HG02571 (cell line): ENCODE data around the gene ALG3.

ENCODE experiments used
- ATAC-seq: cut with Tn5 transposase; IDR thresholded peaks from one replicate; pipeline ENCODE4 v1.9.1; 2021; ENCODE audit warnings: mild to moderate bottlenecking, moderate library complexity; ENCODE audit not compliant: unreplicated experiment

Gene ALG3

GRCh38 chr3:184236033-184236410, 12.7 kb downstream of the ALG3 start:
- no peak for ATAC-seq

- no peak for ATAC-seq
Observed at GRCh38 chr3:184235381-184236032, 13.3 kb downstream of the ALG3 start.

GRCh38 chr3:184234671-184235380, 13.9 kb downstream of the ALG3 start:
- ATAC-seq: no peak

DNA sequence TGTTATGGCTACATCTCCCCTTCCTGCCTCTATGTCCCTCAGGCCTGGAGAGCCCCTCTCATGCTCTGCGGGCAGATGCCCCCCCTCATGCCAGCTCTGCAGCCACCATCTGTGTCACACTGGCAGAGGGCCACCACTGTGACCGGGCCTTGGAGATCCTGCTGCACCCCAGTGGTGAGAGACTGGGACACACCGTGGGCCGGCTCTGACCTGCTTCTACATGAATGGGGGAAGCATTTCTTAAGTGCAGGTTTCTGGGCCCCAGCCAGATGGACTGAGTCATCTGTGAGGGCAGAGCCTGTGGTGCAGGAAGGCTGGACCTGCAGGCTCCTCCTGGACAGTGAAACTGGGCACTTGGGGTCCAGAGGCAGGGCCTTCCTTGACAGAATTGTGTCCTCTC, 14.5 kb downstream of the ALG3 start:
- no peak for ATAC-seq

GRCh38 chr3:184233127-184233843, 15.5 kb downstream of the ALG3 start:
- no peak for ATAC-seq

GRCh38 chr3:184231671-184232070, 17.1 kb downstream of the ALG3 start:
- no peak for ATAC-seq

GRCh38 chr3:184230603-184231528, 17.9 kb downstream of the ALG3 start:
- no peak for ATAC-seq

DNA sequence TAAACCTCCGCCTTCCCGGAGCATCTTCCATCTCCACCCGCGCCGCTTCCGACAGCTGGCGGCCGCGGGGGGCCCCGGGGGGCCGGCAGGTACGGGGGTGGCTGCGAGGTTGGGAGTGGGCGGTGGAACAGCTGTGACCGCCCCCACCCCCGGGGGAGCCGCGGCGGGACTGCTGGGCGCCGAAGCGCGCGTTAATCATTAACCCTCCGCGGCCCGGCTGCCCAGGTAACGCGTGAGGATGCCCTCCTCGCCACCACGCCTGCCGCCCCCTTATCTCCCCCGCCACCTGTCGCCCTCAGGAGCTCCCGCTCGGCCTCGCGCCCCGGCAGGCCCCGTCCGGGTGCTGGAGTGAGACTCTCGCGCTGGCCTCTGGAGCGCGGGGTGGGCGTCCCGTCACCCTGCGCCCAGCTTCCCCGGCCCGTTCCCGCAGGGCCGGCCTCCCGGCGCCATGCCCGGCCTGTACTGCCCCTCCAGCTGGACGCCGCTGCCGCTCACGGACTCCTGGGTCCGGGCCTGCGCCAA, 18.6 kb downstream of the ALG3 start:
- ATAC-seq: no peak

DNA sequence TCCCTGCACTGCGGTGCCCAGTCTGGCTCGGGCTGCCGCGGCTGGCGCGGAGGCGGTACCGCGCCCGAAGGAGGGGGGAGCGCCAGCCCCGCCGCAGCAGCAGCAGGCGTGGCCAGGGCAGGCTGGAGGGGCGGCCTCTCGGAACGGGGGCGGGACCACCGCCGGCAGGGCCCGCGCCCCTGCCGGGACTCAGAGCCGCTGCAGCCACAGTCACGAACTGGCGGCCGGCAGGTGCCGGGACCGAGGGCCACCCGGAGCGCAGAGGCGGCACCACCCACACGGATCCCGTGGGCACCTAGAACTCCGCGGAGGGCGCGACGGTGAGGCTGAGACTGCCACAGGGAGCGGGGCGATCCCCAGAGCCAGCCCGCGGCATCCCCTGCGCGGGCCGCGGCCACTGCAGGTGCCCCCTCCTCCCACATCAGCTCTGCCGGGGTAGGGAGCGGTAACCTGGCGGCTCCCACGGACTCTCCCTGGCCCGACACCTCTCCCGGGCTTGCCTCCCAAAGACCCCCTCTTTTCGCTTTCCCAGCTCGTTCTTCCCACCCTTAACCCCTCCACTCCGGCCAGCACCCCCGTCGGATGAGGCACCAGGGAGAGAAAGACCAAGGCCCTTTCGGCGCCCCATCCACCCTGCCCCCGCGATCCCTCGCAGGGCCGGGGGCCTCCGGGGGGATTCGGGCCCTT, 19.2 kb downstream of the ALG3 start, which contains the start of gene VWA5B2:
TSS of gene VWA5B2 (plus strand) at position 192 of the 687 bp plus-strand sequence. CDS start 944 bp downstream, outside the sequence.
- peak; percentile 75 for ATAC-seq

DNA sequence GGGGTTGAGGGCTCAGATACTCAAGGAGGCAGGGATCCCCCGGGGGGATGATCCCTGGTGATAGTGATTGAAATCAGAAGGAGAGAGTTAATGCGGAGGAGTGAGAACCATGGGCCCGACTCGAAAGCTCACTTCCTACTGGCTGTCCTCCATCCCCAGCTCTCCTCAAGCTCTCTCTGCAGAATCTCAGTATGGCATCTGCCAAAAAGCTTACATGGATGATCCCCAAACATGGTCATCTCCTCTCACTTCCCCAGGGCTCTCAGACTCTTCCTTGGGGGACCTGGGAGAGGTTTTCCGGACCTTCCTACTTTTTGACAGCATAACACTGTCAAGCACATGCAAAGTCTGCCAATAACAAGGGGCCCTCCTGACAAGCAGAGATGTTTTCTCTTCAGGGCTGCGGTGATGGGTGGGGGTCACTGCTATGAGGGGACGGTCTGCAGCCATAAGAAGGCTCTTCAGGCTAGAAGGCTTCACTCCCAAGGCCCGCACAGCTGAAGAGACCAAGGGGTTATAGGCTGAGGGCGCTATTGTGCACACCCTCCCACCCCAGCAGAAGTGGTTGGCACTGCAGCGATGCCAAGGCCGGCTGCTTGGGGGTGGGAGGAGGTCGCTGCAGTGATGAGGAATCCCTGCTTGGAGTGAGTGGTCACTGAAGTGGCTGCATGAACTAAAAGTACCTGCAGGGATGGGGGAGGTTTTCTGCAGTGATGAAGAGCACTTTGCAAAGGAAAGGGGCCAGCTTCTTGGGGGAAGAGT, 20.2 kb downstream of the ALG3 start:
- no peak for ATAC-seq

- ATAC-seq: no peak
Observed at GRCh38 chr3:184227481-184227935, 21.3 kb downstream of the ALG3 start.

DNA sequence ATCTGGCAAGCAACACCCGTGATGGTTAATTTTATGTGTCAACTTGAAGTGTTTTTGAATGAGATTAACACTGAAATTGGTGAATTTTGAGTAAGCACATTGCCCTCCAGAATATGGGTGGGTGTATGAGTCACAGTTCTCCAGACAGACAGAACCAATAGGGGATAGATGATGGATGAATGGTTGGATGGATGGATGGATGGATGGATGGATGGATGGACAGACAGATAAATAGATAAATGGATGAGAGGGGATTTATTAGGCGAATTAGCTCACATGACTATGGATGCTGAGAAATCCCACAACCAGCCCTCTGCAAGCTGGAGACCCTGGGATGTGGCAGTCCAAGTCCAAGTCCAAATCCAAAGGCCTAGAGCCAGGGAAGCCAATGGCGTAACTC, 24.8 kb downstream of the ALG3 start:
- ATAC-seq: no peak

GRCh38 chr3:184222521-184222920, 26.2 kb downstream of the ALG3 start:
- ATAC-seq: no peak

DNA sequence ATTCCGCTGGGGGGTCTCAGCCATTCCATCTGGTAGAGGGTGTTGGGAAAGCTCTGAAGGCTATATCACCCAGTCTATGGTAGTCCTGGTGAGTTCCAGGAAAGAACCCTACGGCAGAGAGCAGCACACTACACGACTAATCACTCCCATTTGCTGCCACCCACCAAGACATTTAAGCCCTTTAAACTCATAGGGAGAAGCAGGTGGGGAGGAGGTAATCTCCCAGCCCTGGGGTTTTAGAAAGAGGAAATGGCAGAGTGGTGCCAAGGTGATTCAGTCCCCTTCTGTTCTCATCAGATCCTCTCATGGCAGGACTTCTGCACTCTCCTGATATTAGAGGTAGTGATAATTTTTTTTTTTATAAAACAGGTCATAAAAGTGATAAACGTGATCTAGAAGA, 29.9 kb downstream of the ALG3 start:
- no peak for ATAC-seq

DNA sequence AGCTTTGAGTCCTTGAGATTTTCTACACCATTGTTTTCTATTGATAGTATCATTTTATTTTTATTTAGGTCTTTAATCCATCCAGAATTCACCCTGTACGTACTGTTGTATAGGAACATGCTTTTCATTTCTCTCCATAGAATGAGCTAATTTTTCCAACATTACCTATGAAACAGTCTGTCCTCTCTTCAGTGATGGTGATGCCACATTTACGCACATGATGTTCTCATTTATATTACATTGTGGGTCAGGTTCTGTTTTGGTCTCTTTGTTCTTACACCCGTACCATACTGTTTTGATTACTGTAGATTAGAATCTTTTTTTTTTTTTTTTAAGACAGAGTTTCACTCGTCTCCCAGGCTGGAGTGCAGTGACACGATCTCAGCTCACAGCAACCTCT, 37.0 kb downstream of the ALG3 start:
- ATAC-seq: no peak

DNA sequence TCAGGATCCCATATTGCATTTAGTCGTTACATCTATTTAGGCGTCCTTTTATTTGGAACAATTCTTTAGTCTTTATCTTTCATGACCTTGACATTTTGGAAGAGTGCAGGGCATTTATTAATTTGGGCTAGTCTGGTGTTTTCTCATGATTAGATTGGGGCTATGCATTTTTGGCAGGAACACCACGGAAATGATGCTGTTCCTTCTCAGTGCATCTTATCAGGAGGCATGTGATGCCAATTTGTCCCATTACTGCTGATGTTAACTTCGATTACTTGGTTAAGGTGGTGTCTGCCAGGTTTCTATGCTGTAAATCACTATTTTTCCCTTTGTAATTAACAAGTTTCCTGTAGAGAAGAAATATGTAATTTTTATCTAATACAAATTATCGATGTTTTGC, 37.5 kb downstream of the ALG3 start:
- no peak for ATAC-seq

DNA sequence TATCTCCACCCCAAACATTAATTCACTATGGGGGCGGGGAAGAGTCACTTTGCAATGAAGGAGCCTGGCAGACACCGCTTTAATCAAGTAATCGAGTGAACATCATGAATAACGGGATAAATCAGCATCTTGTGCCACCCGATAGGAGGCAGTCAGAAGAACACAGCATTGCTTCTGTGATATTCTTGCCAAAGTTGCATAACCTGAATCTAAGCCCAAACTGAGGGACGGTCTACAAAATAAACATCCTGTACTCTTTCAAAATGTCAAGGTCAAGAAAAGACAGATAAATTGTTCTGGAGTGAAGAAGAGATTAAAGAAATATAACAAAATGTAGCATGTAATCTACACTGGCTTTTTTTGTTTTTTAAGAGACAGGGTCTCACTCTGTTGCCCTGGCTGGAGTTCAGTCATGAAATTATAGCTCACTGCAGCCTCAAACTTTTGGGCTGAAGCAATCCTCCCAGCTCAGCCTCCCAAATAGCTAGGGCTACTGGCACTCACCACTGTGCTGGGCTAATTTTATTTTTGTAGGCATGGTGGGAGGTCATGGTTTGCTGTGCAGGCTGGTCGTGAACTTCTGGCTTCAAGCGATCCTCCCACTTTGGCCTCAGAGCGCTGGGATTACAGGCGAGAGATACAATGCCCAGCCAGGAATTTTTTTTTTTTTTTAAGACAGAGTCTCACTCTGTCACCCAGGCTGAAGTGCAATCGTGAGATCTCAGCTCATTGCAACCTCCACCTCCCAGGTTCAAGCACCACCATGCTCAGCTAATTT, 39.4 kb downstream of the ALG3 start:
- no peak for ATAC-seq

DNA sequence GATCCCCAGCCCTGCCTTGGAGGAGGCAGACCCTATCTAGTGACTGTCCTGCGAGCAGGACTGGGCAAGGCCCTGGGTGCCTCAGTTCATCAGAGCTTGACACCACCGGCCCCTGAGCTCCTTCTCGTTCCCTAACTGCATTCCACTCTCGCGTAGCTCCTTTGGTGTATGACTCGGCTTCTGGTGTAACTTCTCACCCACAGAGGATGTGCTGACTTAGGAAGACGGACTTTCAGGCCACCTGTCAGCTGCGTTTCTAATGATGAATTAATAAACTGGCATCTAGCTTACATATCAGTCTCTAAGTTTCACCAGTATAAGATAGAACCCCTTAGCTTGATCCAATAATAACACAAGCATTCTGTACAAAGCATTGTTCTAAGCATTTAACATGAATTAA, 45.2 kb downstream of the ALG3 start:
- no peak for ATAC-seq

- ATAC-seq: no peak
Observed at GRCh38 chr3:184200825-184201224, 47.9 kb downstream of the ALG3 start.
